Neural cell (in vitro differentiated cells): ENCODE measurements around the gene NR1I3. TPM values are rescaled to one million over a fixed set of nuclear protein-coding genes. Genes with fewer than 3 reads are reported as not detected.

Experiments
- H2AFZ ChIP-seq: fragments of 200-600, 300-800 bp; sonication (generic), shearing (Covaris generic); 2 replicates; pipeline ENCODE4 v1.6.0; 2014; ENCODE audit warnings: low read depth, mild to moderate bottlenecking, antibody characterized with exemption, low read length, moderate library complexity
- H3F3A ChIP-seq: fragments of 200-600 bp; shearing (Covaris generic); 2 replicates; pipeline ENCODE4 v1.6.1; 2016; ENCODE audit warnings: mild to moderate bottlenecking, moderate library complexity, mixed read lengths, antibody characterized with exemption, low read length; ENCODE audit not compliant: insufficient read depth, poor library complexity, severe bottlenecking
- H3K27ac ChIP-seq: fragments of 200-600, 300-800 bp; sonication (generic), shearing (Covaris generic); 2 replicates; pipeline ENCODE4 v1.5.1; 2014; ENCODE audit warnings: mild to moderate bottlenecking, low read length, moderate library complexity
- H3K27me3 ChIP-seq: fragments of 300-800, 200-600 bp; sonication (generic), shearing (Covaris generic); 2 replicates; pipeline ENCODE4 v1.6.0; 2014; ENCODE audit warnings: mild to moderate bottlenecking, low read depth, low read length, moderate library complexity; ENCODE audit not compliant: insufficient read depth
- H3K36me3 ChIP-seq: fragments of 300-800, 200-600 bp; sonication (generic), shearing (Covaris generic); 2 replicates; pipeline ENCODE4 v1.5.1; 2014; ENCODE audit warnings: mild to moderate bottlenecking, antibody characterized with exemption, low read length, moderate library complexity; ENCODE audit not compliant: insufficient read depth
- H3K4me2 ChIP-seq: fragments of 300-800, 200-600 bp; sonication (generic), shearing (Covaris generic); 2 replicates; pipeline ENCODE4 v1.6.0; 2014; ENCODE audit warnings: mild to moderate bottlenecking, low read length
- H3K4me3 ChIP-seq: fragments of 300-800, 200-600 bp; sonication (generic), shearing (Covaris generic); 2 replicates; pipeline ENCODE4 v1.5.1; 2014; ENCODE audit warnings: mild to moderate bottlenecking, low read length, moderate library complexity
- H3K79me2 ChIP-seq: fragments of 200-600 bp; shearing (Covaris generic); replicated peaks from 2 replicates; pipeline ENCODE4 v1.6.0; 2014; ENCODE audit warnings: mild to moderate bottlenecking, low read length, moderate library complexity; ENCODE audit not compliant: insufficient read depth
- H3K9ac ChIP-seq: fragments of 300-800, 200-600 bp; sonication (generic), shearing (Covaris generic); 2 replicates; pipeline ENCODE4 v1.6.1; 2016; ENCODE audit warnings: mild to moderate bottlenecking, low read length, mixed read lengths
- H3K9me2 ChIP-seq: fragments of 200-600 bp; shearing (Covaris generic); 2 replicates; pipeline ENCODE4 v1.6.1; 2016; ENCODE audit warnings: mild to moderate bottlenecking, low read length, mixed read lengths; ENCODE audit not compliant: insufficient read depth
- H3K9me3 ChIP-seq: fragments of 200-600, 300-800 bp; sonication (generic), shearing (Covaris generic); 2 replicates; pipeline ENCODE4 v1.6.1; 2016; ENCODE audit warnings: mild to moderate bottlenecking, mixed run types, low read length, moderate library complexity, mixed read lengths
- H4K20me1 ChIP-seq: fragments of 200-600 bp; shearing (Covaris generic); 2 replicates; pipeline ENCODE4 v1.6.1; 2016; ENCODE audit warnings: mild to moderate bottlenecking, mixed run types; ENCODE audit not compliant: insufficient read depth
- CTCF ChIP-seq: fragments of 450-650 bp; IDR thresholded peaks from 2 replicates; pipeline ENCODE4 v1.5.1; 2014; ENCODE audit warnings: antibody characterized with exemption, mild to moderate bottlenecking, moderate library complexity; ENCODE audit not compliant: poor library complexity, severe bottlenecking
- EP300 ChIP-seq: fragments of 450-650 bp; conservative IDR thresholded peaks from 2 replicates; pipeline ENCODE4 v1.6.1; 2014; ENCODE audit warnings: antibody characterized with exemption, mild to moderate bottlenecking, moderate library complexity; ENCODE audit not compliant: poor library complexity, severe bottlenecking
- EZH2 ChIP-seq: fragments of 200-600, 300-800 bp; shearing (Covaris generic), sonication (generic); IDR thresholded peaks from 2 replicates; pipeline ENCODE4 v1.6.1; 2014; ENCODE audit warnings: antibody characterized with exemption, low read length, borderline replicate concordance, mild to moderate bottlenecking; ENCODE audit not compliant: insufficient read depth, poor library complexity, severe bottlenecking
- MXI1 ChIP-seq: fragments of 450-650 bp; conservative IDR thresholded peaks from 2 replicates; pipeline ENCODE4 v1.6.1; 2014; ENCODE audit warnings: antibody characterized with exemption, mild to moderate bottlenecking; ENCODE audit not compliant: poor library complexity, severe bottlenecking
- POLR2AphosphoS5 ChIP-seq: IDR thresholded peaks from 2 replicates; pipeline ENCODE4 v1.6.1; 2012
- RAD21 ChIP-seq: fragments of 450-650 bp; conservative IDR thresholded peaks from 2 replicates; pipeline ENCODE4 v1.6.1; 2014; ENCODE audit warnings: antibody characterized with exemption, mild to moderate bottlenecking, moderate library complexity
- REST ChIP-seq: IDR thresholded peaks from 2 replicates; pipeline ENCODE4 v1.6.1; 2012; ENCODE audit warnings: borderline replicate concordance
- SMC3 ChIP-seq: fragments of 450-650 bp; conservative IDR thresholded peaks from 2 replicates; pipeline ENCODE4 v1.6.1; 2014; ENCODE audit warnings: antibody characterized with exemption, mild to moderate bottlenecking, moderate library complexity; ENCODE audit not compliant: poor library complexity
- TAF1 ChIP-seq: IDR thresholded peaks from 2 replicates; pipeline ENCODE4 v1.6.1; 2012; ENCODE audit warnings: low read depth
- polyA plus RNA-seq: library from polyadenylated mRNA; depleted of rRNA; stranded (reverse); fragments of >200 nt; gene quantifications from 2 replicates; pipeline ENCODE4 v1.2.3, GENCODE V29; 2014

The NR1I3 gene
- polyA plus RNA-seq, 1 donor from 2014 or later: not detected

- TF ChIP-seq CTCF (no peak), SMC3 (no peak)
Observed at GRCh38 chr1:161222175-161223019, 15.6 kb downstream of the NR1I3 start (continued).

GRCh38 chr1:161220002-161220401, 18.0 kb downstream of the NR1I3 start:
- no peak for TF ChIP-seq MXI1
- no peak for TF ChIP-seq EZH2
- no peak for TF ChIP-seq EP300
- no peak for TF ChIP-seq RAD21
- TF ChIP-seq REST: no peak
- no peak for TF ChIP-seq SMC3
- TF ChIP-seq TAF1: no peak
- no peak for TF ChIP-seq POLR2AphosphoS5
- Histone ChIP-seq H4K20me1 (no peaks in the 10 kb centered on the region), H3K4me3 (no peak overlapping the region), H3K36me3 (no peaks in the 10 kb centered on the region), H3K79me2 (no peaks in the 10 kb centered on the region), H3F3A (no peaks in the 10 kb centered on the region), H3K9me3 (no peaks in the 10 kb centered on the region), H3K4me2 (no peak overlapping the region), H3K9me2 (no peaks in the 10 kb centered on the region), H3K27ac (no peak overlapping the region), H2AFZ (no peak overlapping the region), H3K9ac (no peak overlapping the region), H3K27me3 (no peaks in the 10 kb centered on the region)

DNA sequence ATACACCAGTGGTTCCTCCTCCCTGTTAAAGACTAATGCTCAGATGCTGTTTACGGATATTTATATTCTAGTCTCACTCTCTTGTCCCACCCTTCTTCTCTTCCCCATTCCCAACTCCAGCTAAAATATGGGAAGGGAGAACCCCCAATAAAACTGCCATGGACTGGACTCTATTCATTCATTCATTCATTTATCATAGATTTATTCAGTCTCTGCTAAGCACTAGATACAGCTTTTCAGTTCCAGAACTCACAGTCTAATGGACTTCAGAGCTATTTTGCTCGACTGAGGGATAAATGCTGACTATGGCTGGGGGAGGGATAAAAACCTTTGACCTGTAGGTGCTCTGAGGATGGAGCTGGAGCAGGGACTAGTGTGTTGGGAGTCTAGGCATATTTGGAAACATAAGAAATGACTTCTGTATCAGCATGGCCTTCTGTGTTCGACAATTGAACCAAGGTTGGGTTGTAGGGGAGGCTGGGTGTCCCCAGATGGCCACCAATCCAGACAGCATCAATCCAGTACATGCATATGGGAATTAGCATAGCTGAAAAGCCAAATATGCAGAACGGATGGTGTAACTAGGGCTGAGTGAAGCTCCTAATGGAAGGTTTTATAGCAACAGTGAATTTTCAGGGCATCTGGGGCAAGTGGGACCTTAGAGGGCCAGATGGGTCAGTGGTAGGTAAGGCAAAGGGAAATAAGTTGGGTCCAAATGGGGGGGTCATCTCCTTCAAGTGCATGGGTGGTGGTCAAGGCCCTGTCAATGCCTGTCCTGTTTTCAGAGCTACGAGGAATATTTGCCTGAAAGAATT, 18.7 kb downstream of the NR1I3 start:
- no peak overlapping the region for H3K4me3 ChIP-seq
- TF ChIP-seq EZH2 (no peak), TAF1 (no peak), SMC3 (no peak), POLR2AphosphoS5 (no peak), CTCF (no peak)

More for the DNA sequence above, 18.7 kb downstream of the NR1I3 start:
- no peak overlapping the region for H3K27ac ChIP-seq
- no peaks in the 10 kb centered on the region for H4K20me1 ChIP-seq
- no peaks in the 10 kb centered on the region for H3K36me3 ChIP-seq
- H3K79me2 ChIP-seq: no peaks in the 10 kb centered on the region
- no peak overlapping the region for H2AFZ ChIP-seq
- H3F3A ChIP-seq: no peaks in the 10 kb centered on the region
- H3K27me3 ChIP-seq: no peaks in the 10 kb centered on the region
- H3K4me2 ChIP-seq: no peak overlapping the region
- no peak overlapping the region for H3K9ac ChIP-seq
- no peaks in the 10 kb centered on the region for H3K9me2 ChIP-seq
- H3K9me3 ChIP-seq: no peaks in the 10 kb centered on the region
